ENCODE measurements around the gene NR2C2AP.

- TF ChIP-seq CTCF (IDR thresholded peaks at IDR 0.05; ENCODE audit: low read length), result no peak
- TF ChIP-seq EZH2phosphoT487 (IDR thresholded peaks at IDR 0.05; ENCODE audit: low read length), result no peak
Observed at GRCh38 chr19:19212916-19213315, 9.7 kb upstream of the NR2C2AP start.

All from MM.1S (cell line).